CD4-positive, alpha-beta memory T cell (primary cell): ENCODE measurements around the gene FGGY. TPM values are rescaled to one million over a fixed set of nuclear protein-coding genes. Genes with fewer than 3 reads are reported as not detected.
A peak's percentile ranks its signal among the peaks of the same experiment; 100 is the strongest.
"Not testable (repeated sequence)": the region's sequence is repeated elsewhere in the genome, so short reads cannot be mapped to it uniquely, and the experiment has no call there.

Source experiments
- CTCF ChIA-PET: fragments of 350-600 bp; sonication (Branson Sonifier 250); formaldehyde crosslinking; loops from one replicate; lab custom pipeline; 2021; ENCODE audit warnings: inconsistent platforms; ENCODE audit not compliant: partially characterized antibody; lab: Charles Lee
- POLR2A ChIA-PET: fragments of 350-600 bp; sonication (Branson Sonifier 250); formaldehyde crosslinking; loops from one replicate; lab custom pipeline; 2021; ENCODE audit not compliant: partially characterized antibody; lab: Charles Lee
- DNase-seq, 5 donors: peaks; one replicate each; pipeline versions ENCODE4 v3.0.0 to v3.0.0-alpha.2; 2020 to 2022; ENCODE audit warnings: mixed read lengths in 1 of 5
- H3K27ac ChIP-seq: one replicate; pipeline ENCODE4 v1.7.0; 2013; ENCODE audit warnings: low read depth, low read length
- H3K27me3 ChIP-seq: 2 replicates; pipeline ENCODE4 v1.7.0; 2013; ENCODE audit warnings: mild to moderate bottlenecking, low read length, moderate library complexity; ENCODE audit not compliant: insufficient read depth
- H3K36me3 ChIP-seq: 2 replicates; pipeline ENCODE4 v1.7.0; 2013; ENCODE audit warnings: mild to moderate bottlenecking, low read length, moderate library complexity; ENCODE audit not compliant: insufficient read depth
- H3K4me1 ChIP-seq: 2 replicates; pipeline ENCODE4 v1.7.0; 2013; ENCODE audit warnings: mild to moderate bottlenecking, low read length, moderate library complexity; ENCODE audit not compliant: insufficient read depth
- H3K4me3 ChIP-seq, 2 donors: one replicate each; pipeline ENCODE4 v1.7.0; 2013; ENCODE audit warnings: low read length in 2 of 2, mild to moderate bottlenecking in 1 of 2
- H3K9me3 ChIP-seq, 2 donors: one replicate each; pipeline ENCODE4 v1.7.0; 2013; ENCODE audit warnings: low read length in 2 of 2, control low read depth in 1 of 2; ENCODE audit not compliant: control insufficient read depth in 1 of 2
- H3K27ac Mint-ChIP-seq, 7 donors: one replicate each; pipeline ENCODE4 v1.8.0; 2020 to 2021; ENCODE audit warnings: mixed read lengths in 7 of 7, mild to moderate bottlenecking in 6 of 7, inconsistent platforms in 3 of 7, moderate library complexity in 3 of 7
- H3K27me3 Mint-ChIP-seq, 2 donors: one replicate each; pipeline ENCODE4 v1.8.0; 2020 to 2021; ENCODE audit warnings: mixed read lengths in 2 of 2
- H3K36me3 Mint-ChIP-seq, 2 donors: one replicate each; pipeline ENCODE4 v1.8.0; 2020 to 2021; ENCODE audit warnings: mixed read lengths in 2 of 2, inconsistent platforms in 1 of 2, mild to moderate bottlenecking in 1 of 2
- H3K4me1 Mint-ChIP-seq, 4 donors: one replicate each; pipeline ENCODE4 v1.8.0; 2020 to 2021; ENCODE audit warnings: mixed read lengths in 4 of 4, mild to moderate bottlenecking in 1 of 4
- H3K4me3 Mint-ChIP-seq, 8 donors: one replicate each; pipeline ENCODE4 v1.8.0; 2020 to 2021; ENCODE audit warnings: mixed read lengths in 8 of 8, mild to moderate bottlenecking in 7 of 8, moderate library complexity in 6 of 8, inconsistent platforms in 3 of 8
- H3K9me3 Mint-ChIP-seq, 8 donors: one replicate each; pipeline ENCODE4 v1.8.0; 2020 to 2021; ENCODE audit warnings: mixed read lengths in 8 of 8, mild to moderate bottlenecking in 5 of 8, inconsistent platforms in 3 of 8, moderate library complexity in 1 of 8
- intact Hi-C: fragments of 100-400 bp; cut with micrococcal nuclease; formaldehyde crosslinking; loops from one replicate; pipeline ENCODE4 v1.15.1; 2023
- polyA plus RNA-seq, 2 donors: library from polyadenylated mRNA; unstranded; fragments of 300-500 nt; fragmentation: Illumina TruSeq; gene quantifications; one replicate each; pipeline ENCODE4 v1.2.3, GENCODE V29; 2021
- total RNA-seq, 2 experiments: library from RNA; stranded (reverse); gene quantifications; one replicate each; pipeline ENCODE4 v1.2.3, GENCODE V29; 2021

The FGGY gene
- total and polyA plus RNA-seq, 4 experiments from 2014 or later: 1.8 to 8.8 (median 3.6) TPM

GRCh38 chr1:59294423-59294822, 2.5 kb upstream of the FGGY start:
- Mint-ChIP-seq H3K4me1 (peaks cover 4 to 25% (median 19%) of the 10 kb centered on the region in 4 donors), H3K27ac (no peak overlapping the region)
- POLR2A ChIA-PET: interaction anchor here (3.1 kb wide), 1 partner anchor 511 kb away, joined by 32 read pairs; the partner anchor contains the start of gene JUN

GRCh38 chr1:59295618-59296017, 1.3 kb upstream of the FGGY start:
- peak overlapping the region in 4 of 7 donors; percentile 18 to 85 (median 58) for H3K27ac Mint-ChIP-seq
- Histone ChIP-seq H3K9me3 (no peaks in the 10 kb centered on the region), H3K4me1 (peaks cover 18% of the 10 kb centered on the region), H3K4me3 (no peak overlapping the region), H3K36me3 (no peaks in the 10 kb centered on the region), H3K27ac (no peak overlapping the region), H3K27me3 (no peaks in the 10 kb centered on the region)
- no peaks in the 10 kb centered on the region for H3K27me3 Mint-ChIP-seq
- H3K4me3 Mint-ChIP-seq: peak overlapping the region; percentile 59 to 91 (median 80)
- peaks cover 0 to 5% of the 10 kb centered on the region in 2 donors for H3K36me3 Mint-ChIP-seq
- peaks cover 0 to 2% (median 0%) of the 10 kb centered on the region in 8 donors for H3K9me3 Mint-ChIP-seq
- intact Hi-C loops: loop anchor here (1.0 to 10.0 kb wide), 3 partner anchors 481 to 748 kb away; partner anchors contain the start of genes JUN and OMA1
- CTCF ChIA-PET: no interaction called here
- H3K4me1 Mint-ChIP-seq: peaks cover 4 to 25% (median 18%) of the 10 kb centered on the region in 4 donors
- DNase-seq: no peak
- POLR2A ChIA-PET: interaction anchor here (1.0 to 3.1 kb wide), 3 partner anchors 22 to 512 kb away, joined by 3 to 32 read pairs (median 4); partner anchors contain the start of gene JUN

More at GRCh38 chr1:59294423-59294822, 2.5 kb upstream of the FGGY start:
- peaks cover 18% of the 10 kb centered on the region for H3K4me1 ChIP-seq
- H3K4me3 ChIP-seq: no peak overlapping the region
- Mint-ChIP-seq H3K9me3 (peaks cover 0 to 2% (median 0%) of the 10 kb centered on the region in 8 donors), H3K36me3 (peaks cover 0 to 5% of the 10 kb centered on the region in 2 donors), H3K4me3 (no peak overlapping the region), H3K27me3 (no peaks in the 10 kb centered on the region)
- no peak overlapping the region for H3K27ac ChIP-seq
- CTCF ChIA-PET: no interaction called here
- H3K9me3 ChIP-seq: no peaks in the 10 kb centered on the region
- DNase-seq: no peak
- intact Hi-C loops: loop anchor here (10.0 kb wide), 1 partner anchor 480 kb away; no protein-coding TSS in a partner anchor
- H3K36me3 ChIP-seq: no peaks in the 10 kb centered on the region
- H3K27me3 ChIP-seq: no peaks in the 10 kb centered on the region

- Histone ChIP-seq H3K27me3 (no peaks in the 10 kb centered on the region), H3K27ac (no peak overlapping the region), H3K4me1 (peaks cover 11% of the 10 kb centered on the region), H3K9me3 (no peaks in the 10 kb centered on the region), H3K4me3 (no peak overlapping the region), H3K36me3 (no peaks in the 10 kb centered on the region)
- Mint-ChIP-seq H3K9me3 (peaks cover 0 to 5% (median 0%) of the 10 kb centered on the region in 8 donors), H3K4me3 (peak overlapping the region; percentile 51 to 92 (median 72)), H3K27me3 (no peaks in the 10 kb centered on the region), H3K36me3 (peaks cover 5 to 7% of the 10 kb centered on the region in 2 donors), H3K4me1 (peaks cover 4 to 19% (median 13%) of the 10 kb centered on the region in 4 donors), H3K27ac (peak overlapping the region in 5 of 7 donors; percentile 1 to 96 (median 48))
- ChIA-PET POLR2A (no interaction called here), CTCF (no interaction called here)
- intact Hi-C loops: loop anchor here (5.0 to 10.0 kb wide), 2 partner anchors 483 to 751 kb away; partner anchors contain the start of gene OMA1
- DNase-seq: no peak
Measured at GRCh38 chr1:59298026-59298583, 1.2 kb downstream of the FGGY start.

GRCh38 chr1:59298710-59299346, 1.9 kb downstream of the FGGY start:
- ChIA-PET POLR2A (no interaction called here), CTCF (no interaction called here)
- H3K36me3 Mint-ChIP-seq: peaks cover 7% of the 10 kb centered on the region in 2 donors
- H3K27ac Mint-ChIP-seq: peak overlapping the region in 5 of 7 donors; percentile 20 to 90 (median 48)
- no peak overlapping the region for H3K27ac ChIP-seq
- intact Hi-C loops: loop anchor here (5.0 to 10.0 kb wide), 2 partner anchors 484 to 752 kb away; partner anchors contain the start of gene OMA1
- H3K27me3 ChIP-seq: no peaks in the 10 kb centered on the region
- H3K9me3 Mint-ChIP-seq: peaks cover 0 to 6% (median 0%) of the 10 kb centered on the region in 8 donors
- H3K36me3 ChIP-seq: no peaks in the 10 kb centered on the region
- no peaks in the 10 kb centered on the region for H3K27me3 Mint-ChIP-seq
- H3K4me3 Mint-ChIP-seq: peak overlapping the region in 3 of 8 donors; percentile 18 to 72 (median 21)
- H3K4me1 ChIP-seq: peaks cover 10% of the 10 kb centered on the region
- H3K9me3 ChIP-seq: no peaks in the 10 kb centered on the region
- H3K4me3 ChIP-seq: no peak overlapping the region
- peaks cover 4 to 19% (median 10%) of the 10 kb centered on the region in 4 donors for H3K4me1 Mint-ChIP-seq
- DNase-seq: no peak

- H3K4me3 ChIP-seq, H3K27me3 Mint-ChIP-seq, POLR2A ChIA-PET, H3K4me3 Mint-ChIP-seq, H3K36me3 ChIP-seq, H3K27me3 ChIP-seq, H3K27ac ChIP-seq, H3K9me3 ChIP-seq, DNase-seq, H3K9me3 Mint-ChIP-seq, CTCF ChIA-PET: not testable (repeated sequence)
- Mint-ChIP-seq H3K27ac (peak overlapping the region in 1 of 7 donors; percentile 6), H3K4me1 (peaks cover 4 to 19% (median 10%) of the 10 kb centered on the region in 4 donors), H3K36me3 (peaks cover 8 to 12% of the 10 kb centered on the region in 2 donors)
- intact Hi-C loops: loop anchor here (5.0 to 10.0 kb wide), 2 partner anchors 485 to 752 kb away; partner anchors contain the start of gene OMA1
- H3K4me1 ChIP-seq: peaks cover 10% of the 10 kb centered on the region
Measured at GRCh38 chr1:59299670-59300069, 2.8 kb downstream of the FGGY start.

- Mint-ChIP-seq H3K36me3 (peaks cover 11 to 23% of the 10 kb centered on the region in 2 donors), H3K27me3 (no peaks in the 10 kb centered on the region), H3K27ac (no peak overlapping the region), H3K9me3 (peaks cover 0 to 27% (median 15%) of the 10 kb centered on the region in 8 donors), H3K4me1 (peaks cover under 1 to 7% (median 4%) of the 10 kb centered on the region in 4 donors), H3K4me3 (no peak overlapping the region)
- Histone ChIP-seq H3K4me3 (no peak overlapping the region), H3K4me1 (peaks cover under 1% of the 10 kb centered on the region), H3K27ac (no peak overlapping the region), H3K27me3 (no peaks in the 10 kb centered on the region), H3K9me3 (peaks cover 0 to 13% of the 10 kb centered on the region in 2 donors), H3K36me3 (no peaks in the 10 kb centered on the region)
- POLR2A ChIA-PET: no interaction called here
- DNase-seq: no peak
- intact Hi-C loops: no loop called here
- CTCF ChIA-PET: no interaction called here
Measured at GRCh38 chr1:59302297-59302696, 5.4 kb downstream of the FGGY start.

- Mint-ChIP-seq H3K27ac (no peak overlapping the region), H3K4me1 (peaks cover 0 to 4% (median 3%) of the 10 kb centered on the region in 4 donors), H3K4me3 (no peak overlapping the region), H3K9me3 (peaks cover 0 to 27% (median 15%) of the 10 kb centered on the region in 8 donors), H3K36me3 (peaks cover 11 to 23% of the 10 kb centered on the region in 2 donors), H3K27me3 (no peaks in the 10 kb centered on the region)
- Histone ChIP-seq H3K27me3 (no peaks in the 10 kb centered on the region), H3K4me3 (no peak overlapping the region), H3K9me3 (peaks cover 0 to 13% of the 10 kb centered on the region in 2 donors), H3K4me1 (no peaks in the 10 kb centered on the region), H3K36me3 (no peaks in the 10 kb centered on the region), H3K27ac (no peak overlapping the region)
- ChIA-PET POLR2A (no interaction called here), CTCF (no interaction called here)
- DNase-seq: no peak
- intact Hi-C loops: no loop called here
Measured at GRCh38 chr1:59302871-59303270, 6.0 kb downstream of the FGGY start.
